NCI-H146 treated with DMSO at 0.1 percent for 48 hours (cell line): ENCODE measurements around the gene FABP1.

Experiments used
- DNase-seq: peaks from one replicate; lab custom pipeline; 2025; ENCODE audit not compliant: unreplicated experiment; lab: John Stamatoyannopoulos, UW

Gene FABP1

DNA sequence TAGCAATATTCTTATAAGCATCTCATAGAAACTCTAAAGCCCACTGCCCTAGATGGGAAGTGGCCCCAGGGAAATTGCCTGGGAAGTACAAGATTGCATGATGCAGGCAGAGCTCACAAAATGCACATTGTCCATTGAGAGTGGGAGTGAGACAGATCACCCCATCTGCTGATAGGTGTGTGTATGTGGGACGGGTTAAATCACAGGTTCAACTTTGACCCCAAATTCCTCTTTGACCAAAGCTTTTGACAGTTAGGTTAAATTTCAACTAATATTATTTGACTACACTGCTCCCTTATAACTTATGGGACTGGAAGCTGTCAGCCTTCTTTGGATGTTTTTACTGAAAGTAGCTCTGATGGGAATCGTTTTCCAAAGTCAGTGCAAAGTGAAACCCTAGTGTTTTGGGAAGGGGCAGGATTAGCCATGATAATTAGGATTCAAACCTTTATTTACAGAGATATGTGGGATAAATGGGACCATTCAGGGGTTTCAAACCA is 11.4 kb upstream of the FABP1 start:
- no peak for DNase-seq

GRCh38 chr2:88137833-88138232 is 10.0 kb upstream of the FABP1 start:
- no peak for DNase-seq

GRCh38 chr2:88136817-88137216 is 9.0 kb upstream of the FABP1 start:
- DNase-seq, result no peak

GRCh38 chr2:88133875-88134274 is 6.0 kb upstream of the FABP1 start:
- no peak for DNase-seq

GRCh38 chr2:88131999-88132368 is 4.1 kb upstream of the FABP1 start:
- no peak for DNase-seq

GRCh38 chr2:88131201-88131998 is 3.5 kb upstream of the FABP1 start:
- DNase-seq, result no peak

GRCh38 chr2:88129313-88129959 is 1.6 kb upstream of the FABP1 start:
- no peak for DNase-seq

GRCh38 chr2:88128654-88129312 is 921 bp upstream of the FABP1 start:
- no peak for DNase-seq

DNA sequence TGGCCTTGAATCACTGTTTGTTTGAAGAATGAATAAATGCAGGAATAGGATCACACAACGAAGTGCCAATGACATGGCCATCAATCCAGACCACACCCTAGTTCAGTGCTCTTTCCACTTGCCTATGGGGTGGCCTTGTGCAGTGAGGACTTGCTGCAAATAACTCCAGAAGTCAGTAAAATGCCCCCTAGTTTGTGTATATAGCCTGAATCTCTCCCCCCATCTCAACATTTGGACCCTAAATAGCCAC is 299 bp downstream of the FABP1 start:
- no peak for DNase-seq

GRCh38 chr2:88126772-88127637 is 857 bp downstream of the FABP1 start:
- DNase-seq, result no peak

GRCh38 chr2:88125924-88126771 is 1.7 kb downstream of the FABP1 start:
- no peak for DNase-seq

DNA sequence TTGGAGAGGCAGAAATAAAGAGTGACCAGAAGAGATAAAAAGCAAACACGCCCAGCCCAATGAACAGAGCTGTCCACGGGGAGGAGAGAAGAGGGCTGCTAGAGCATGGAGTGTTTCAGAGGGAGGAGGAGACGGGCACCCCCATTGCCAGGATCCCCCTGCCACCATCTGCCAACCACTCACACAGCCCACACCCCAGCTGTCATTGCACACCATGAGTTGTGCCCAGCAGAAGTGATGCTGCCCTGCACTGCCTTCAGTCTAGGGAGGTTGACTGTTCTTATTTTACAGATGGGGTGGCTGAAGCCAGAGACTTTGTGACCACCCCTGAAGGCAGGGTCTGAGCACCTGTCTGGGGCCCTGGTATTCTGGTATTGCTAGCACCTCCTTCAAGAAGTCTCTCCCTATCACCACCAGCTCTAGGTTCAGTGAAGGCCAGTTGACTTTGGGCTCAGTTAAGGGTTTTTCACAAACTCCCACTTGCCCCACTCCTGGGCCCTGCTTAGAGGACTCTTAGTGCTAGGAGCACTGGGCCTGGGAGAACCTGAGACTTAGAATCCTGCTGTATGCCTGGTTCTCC is 2.4 kb downstream of the FABP1 start:
- DNase-seq, result no peak

DNA sequence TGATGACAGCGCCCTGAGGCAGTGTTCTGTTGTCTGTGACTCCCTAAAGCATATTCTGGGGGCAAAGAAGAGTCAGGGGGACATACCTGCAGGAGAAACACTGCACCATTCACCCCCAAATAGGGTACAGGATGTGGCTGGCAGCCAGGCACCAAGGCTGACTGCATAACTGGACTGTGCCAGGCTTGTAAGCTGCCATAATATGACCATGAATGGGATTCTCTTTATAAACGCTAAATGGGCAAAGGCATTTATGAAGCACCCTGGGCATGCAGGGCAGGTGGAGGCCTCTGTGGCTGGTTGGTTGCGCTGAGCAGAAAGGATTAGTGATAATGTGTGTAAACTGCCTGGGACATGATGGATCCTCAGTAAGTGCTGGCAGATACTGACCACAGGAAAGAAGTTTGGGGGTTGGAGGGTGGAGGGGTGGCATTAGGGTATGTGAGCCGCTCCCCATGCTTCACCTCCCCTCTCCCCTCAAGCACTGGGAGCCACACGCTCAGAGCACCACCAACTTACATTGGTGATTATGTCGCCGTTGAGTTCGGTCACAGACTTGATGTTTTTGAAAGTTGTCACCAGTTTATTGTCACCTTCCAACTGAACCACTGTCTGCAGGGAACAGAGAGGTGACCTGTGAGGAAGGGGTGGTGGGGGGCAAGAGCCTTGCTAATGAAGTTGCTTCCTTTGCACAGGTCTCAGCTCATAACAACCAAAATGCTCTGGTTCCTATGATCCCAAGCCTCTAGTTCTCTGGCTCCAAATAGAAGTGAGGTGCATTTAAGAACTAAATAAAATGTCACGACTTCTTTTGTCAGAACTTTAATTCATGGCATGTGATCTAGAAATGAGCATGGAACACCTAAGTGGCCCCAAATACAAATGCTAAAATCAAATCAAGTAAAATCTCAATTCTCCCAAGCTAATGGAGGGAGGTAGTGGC is 3.6 kb downstream of the FABP1 start:
- no peak for DNase-seq

DNA sequence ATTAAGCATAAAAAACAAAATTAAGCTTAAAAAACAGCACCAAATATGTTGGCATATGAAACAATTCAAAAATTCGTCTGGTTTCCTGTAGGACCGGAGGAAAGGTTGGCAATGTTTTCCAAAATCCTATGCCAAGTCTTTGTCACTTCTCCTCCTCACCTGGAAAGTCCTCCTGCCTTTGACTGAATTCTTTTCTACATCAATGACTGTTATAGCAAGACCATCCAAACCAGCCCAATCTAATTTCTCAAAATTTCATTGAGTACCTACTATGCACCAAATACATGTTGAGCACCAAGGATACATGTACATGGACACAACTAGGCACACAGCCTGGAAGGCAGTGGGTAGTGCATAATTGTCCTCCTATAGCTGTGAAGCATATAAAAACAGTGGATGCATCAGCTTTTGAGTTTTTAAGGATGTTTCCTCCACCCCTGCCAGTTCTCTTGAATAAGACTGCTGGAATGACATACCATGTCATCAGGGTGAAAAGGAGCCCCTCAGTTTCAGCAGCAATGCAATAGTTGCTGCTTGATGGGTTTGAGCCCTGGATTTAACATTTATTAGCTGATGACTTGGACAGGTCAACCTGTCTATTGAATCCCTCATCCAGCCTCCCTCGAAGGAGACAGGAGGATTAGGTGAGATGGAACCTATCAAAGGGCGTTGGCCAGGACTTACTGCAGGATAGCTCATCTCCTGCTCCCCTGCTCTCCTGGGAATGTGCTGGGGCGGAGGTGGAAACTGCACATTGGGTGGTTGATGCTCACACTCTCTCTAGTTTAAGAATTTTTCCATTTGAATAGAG is 4.5 kb downstream of the FABP1 start:
- no peak for DNase-seq

DNA sequence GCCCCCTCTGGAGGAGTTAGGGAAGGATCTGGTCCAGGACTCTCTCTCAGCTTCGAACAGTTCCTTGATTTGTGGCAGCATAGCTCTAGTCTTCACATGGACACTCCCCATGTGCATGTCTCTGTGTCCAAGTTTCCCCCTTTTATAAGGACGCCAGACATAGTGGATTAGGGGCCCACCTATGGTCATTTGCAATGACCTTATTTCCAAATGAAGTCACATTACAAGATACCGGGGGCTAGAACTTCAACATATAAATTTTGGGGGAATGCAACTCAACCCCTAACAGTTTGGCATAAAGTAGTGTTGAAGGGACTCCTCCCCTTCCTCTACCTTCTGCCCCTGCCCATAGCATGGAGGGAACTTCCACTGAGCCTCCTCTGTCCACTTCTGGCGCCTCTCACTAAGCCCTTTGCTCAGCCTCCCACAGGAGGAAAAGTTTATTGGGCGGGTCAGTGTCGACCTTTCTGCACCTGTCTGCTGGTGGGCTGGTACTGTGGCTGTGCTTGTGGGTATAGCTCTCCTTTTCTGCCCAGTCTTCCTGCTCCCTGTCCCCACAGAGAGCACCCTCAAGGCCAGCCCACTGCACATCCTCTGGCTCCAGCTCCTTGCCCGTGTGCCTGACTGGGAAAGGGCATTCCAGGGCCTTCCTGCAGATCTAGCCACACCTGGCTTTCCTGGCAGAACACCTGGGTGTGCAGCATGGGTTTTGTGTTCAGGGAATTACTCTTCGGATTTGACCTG is 5.5 kb downstream of the FABP1 start:
- DNase-seq, result no peak

DNA sequence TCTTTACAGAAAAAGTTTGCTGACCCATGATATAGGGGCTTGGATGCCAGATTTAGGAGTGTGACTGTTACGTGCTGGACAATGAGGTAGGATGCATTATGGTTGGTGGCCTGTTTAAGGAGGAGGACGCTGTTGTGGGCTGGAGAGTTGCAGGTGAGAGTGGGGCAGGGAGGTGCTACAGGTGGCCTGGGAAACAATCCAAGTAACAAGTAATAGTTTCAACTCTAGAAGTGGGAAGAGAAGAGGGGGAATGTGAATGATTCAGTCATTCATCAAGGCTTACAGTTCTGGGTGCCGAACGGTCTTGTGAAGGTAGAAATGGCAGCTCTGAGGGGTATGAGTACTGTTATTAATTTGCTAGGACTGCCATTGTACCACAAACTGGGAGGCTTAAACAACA is 6.2 kb downstream of the FABP1 start:
- DNase-seq, result no peak

DNA sequence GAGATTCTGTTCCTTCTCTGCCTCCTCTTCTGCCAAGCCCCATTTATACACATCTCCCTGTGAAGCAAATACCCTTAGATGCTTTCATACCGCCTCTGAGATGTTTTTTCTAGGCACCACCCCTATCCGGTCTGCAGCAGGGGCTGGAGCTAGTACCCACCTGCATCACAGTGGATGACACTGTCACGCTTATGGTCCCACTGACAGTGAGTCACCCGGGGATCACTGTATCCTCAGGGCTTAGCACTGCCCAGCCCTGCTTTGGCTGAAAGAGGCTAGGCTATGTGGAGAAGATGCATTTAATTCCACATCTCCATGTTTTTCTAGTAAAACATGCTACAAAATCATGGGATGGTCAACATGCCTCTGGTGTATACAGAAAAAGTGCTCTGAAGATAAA is 9.9 kb downstream of the FABP1 start:
- no peak for DNase-seq
